HFFc6 (cell line): Measurements from ENCODE around the gene KIF13A. TPM values are rescaled to one million over a fixed set of nuclear protein-coding genes. Genes with fewer than 3 reads are reported as not detected.
"Not testable (repeated sequence)": the region's sequence is repeated elsewhere in the genome, so short reads cannot be mapped to it uniquely, and the experiment has no call there.

Source experiments
- DNase-seq: peaks from one replicate; pipeline ENCODE4 v3.0.0-alpha.2; 2018
- H3K27ac Mint-ChIP-seq: 2 replicates; pipeline ENCODE4 v1.8.0; 2020; ENCODE audit warnings: mild to moderate bottlenecking, mixed read lengths
- H3K27me3 Mint-ChIP-seq: 2 replicates; pipeline ENCODE4 v1.8.0; 2021; ENCODE audit warnings: mild to moderate bottlenecking, moderate library complexity, mixed read lengths; ENCODE audit not compliant: insufficient read depth
- H3K36me3 Mint-ChIP-seq: 2 replicates; pipeline ENCODE4 v1.8.0; 2021; ENCODE audit warnings: low read depth, mixed read lengths
- H3K4me1 Mint-ChIP-seq: 2 replicates; pipeline ENCODE4 v1.8.0; 2020; ENCODE audit warnings: low read depth, mixed read lengths
- H3K4me3 Mint-ChIP-seq: 2 replicates; pipeline ENCODE4 v1.8.0; 2020; ENCODE audit warnings: mild to moderate bottlenecking, moderate library complexity, mixed read lengths
- H3K9me3 Mint-ChIP-seq: 2 replicates; pipeline ENCODE4 v1.8.0; 2020; ENCODE audit warnings: mild to moderate bottlenecking, mixed read lengths
- CTCF ChIP-seq: fragments of 200-600 bp; sonication (generic); IDR thresholded peaks from 2 replicates; pipeline ENCODE4 v1.5.0; 2021; ENCODE audit warnings: antibody characterized with exemption, mild to moderate bottlenecking
- total RNA-seq, 6 experiments: library from RNA; stranded (reverse); fragmentation: NEBNext Ultra II Directional; extraction: Animal tissue kit (Norgen Biotek cat#: 25700); gene quantifications; 2 replicates in 1 of 6; 3 replicates in 5 of 6; pipeline ENCODE4 v1.2.3, GENCODE V29; 2021

The KIF13A gene
- total RNA-seq, 6 experiments from 2014 or later, result 63.7 to 72.8 (median 66.4) TPM

- no peak for TF ChIP-seq CTCF
- peaks cover 3% of the 10 kb centered on the region; the same call in 1 of the 2 replicates for H3K27me3 Mint-ChIP-seq
- H3K4me3 Mint-ChIP-seq, result no peak overlapping the region
- no peaks in the 10 kb centered on the region for H3K9me3 Mint-ChIP-seq
- peaks cover 23% of the 10 kb centered on the region for H3K36me3 Mint-ChIP-seq
- H3K4me1 Mint-ChIP-seq, result peaks cover 78% of the 10 kb centered on the region
- DNase-seq, result no peak
- peak overlapping the region; percentile 47 for H3K27ac Mint-ChIP-seq
Measured at GRCh38 chr6:17917837-17918763, 69.3 kb downstream of the KIF13A start.

DNA sequence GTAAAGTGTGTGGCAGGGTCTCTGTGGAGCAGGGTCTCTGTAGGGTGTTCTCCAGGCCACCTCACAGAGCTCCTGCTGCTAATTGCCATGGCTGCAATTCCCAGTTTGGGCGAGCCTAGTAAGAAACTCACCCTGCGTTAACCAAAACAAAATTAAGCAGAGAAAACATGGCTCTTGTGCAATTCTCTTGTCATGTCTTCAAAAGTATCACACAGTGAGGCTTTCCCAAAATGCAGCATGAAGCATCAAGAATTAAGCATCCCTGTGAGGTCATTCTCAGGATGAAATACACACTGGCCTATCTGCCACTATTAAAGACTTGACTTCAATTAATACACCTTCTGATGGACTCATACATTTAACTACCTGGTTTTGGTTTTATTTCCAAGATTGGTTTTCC is 72.8 kb downstream of the KIF13A start:
- H3K9me3 Mint-ChIP-seq, result no peaks in the 10 kb centered on the region
- peaks cover 14% of the 10 kb centered on the region; the same call in 1 of the 2 replicates for H3K36me3 Mint-ChIP-seq

GRCh38 chr6:17912521-17912920 is 74.9 kb downstream of the KIF13A start:
- H3K9me3 Mint-ChIP-seq, result no peaks in the 10 kb centered on the region
- no peak for DNase-seq
- no peak overlapping the region for H3K4me3 Mint-ChIP-seq
- H3K27ac Mint-ChIP-seq, result peak overlapping the region; percentile 55
- peaks cover 3% of the 10 kb centered on the region; the same call in 1 of the 2 replicates for H3K27me3 Mint-ChIP-seq
- no peak for TF ChIP-seq CTCF
- H3K4me1 Mint-ChIP-seq, result peaks cover 75% of the 10 kb centered on the region
- H3K36me3 Mint-ChIP-seq, result peaks cover 19% of the 10 kb centered on the region

More for the DNA sequence above, 72.8 kb downstream of the KIF13A start:
- H3K4me3 Mint-ChIP-seq, result no peak overlapping the region
- DNase-seq, result no peak
- H3K4me1 Mint-ChIP-seq, result peaks cover 80% of the 10 kb centered on the region
- no peak overlapping the region; the same call in 1 of the 2 replicates for H3K27ac Mint-ChIP-seq
- no peak for TF ChIP-seq CTCF
- peaks cover 3% of the 10 kb centered on the region; the same call in 1 of the 2 replicates for H3K27me3 Mint-ChIP-seq

DNA sequence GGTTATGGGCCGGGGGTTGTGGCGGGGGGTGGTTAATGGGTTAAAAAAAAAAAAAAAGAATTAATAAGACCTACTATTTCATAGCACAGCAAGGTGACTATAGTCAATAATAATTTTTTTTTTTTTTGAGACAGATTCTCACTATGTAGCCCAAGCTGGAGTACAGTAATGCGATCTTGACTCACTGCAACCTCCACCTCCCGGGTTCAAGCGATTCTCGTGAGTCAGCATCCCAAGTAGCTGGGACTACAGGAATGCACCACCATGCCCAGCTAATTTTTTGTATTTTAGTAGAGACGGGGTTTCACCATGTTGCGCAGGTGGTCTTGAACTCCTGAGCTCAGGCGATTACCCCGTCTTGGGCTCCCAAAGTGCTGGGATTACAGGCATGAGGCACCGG is 75.8 kb downstream of the KIF13A start:
- not testable (repeated sequence) for H3K27me3 Mint-ChIP-seq, H3K9me3 Mint-ChIP-seq
- Mint-ChIP-seq H3K27ac (peak overlapping the region; percentile 70), H3K36me3 (peaks cover 14% of the 10 kb centered on the region), H3K4me3 (peak overlapping the region; percentile 7; the same call in 1 of the 2 replicates), H3K4me1 (peaks cover 79% of the 10 kb centered on the region)
- peak; percentile 64 for DNase-seq

DNA sequence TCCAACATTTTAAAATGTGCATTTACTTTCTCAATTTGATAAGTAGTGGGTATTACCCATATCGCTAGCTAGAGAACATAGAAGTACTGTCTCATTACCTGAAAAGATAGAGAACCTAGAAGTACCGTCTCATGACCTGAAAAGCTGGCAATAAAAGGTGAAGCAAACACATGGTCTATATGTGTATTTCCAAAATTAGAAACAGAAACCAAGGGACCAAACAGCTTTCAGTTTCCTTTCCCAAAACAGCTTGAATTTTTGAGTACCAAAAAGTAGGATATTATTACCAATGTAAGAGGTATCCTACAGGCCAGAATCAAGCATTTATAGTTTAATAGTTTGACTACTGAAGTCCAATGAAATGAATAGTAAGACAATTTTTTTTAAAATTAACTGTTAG is 77.2 kb downstream of the KIF13A start:
- peaks cover 5% of the 10 kb centered on the region for H3K27me3 Mint-ChIP-seq
- no peak for DNase-seq
- H3K4me3 Mint-ChIP-seq, result no peak overlapping the region
- peaks cover 10% of the 10 kb centered on the region for H3K36me3 Mint-ChIP-seq
- H3K27ac Mint-ChIP-seq, result no peak overlapping the region
- H3K4me1 Mint-ChIP-seq, result peaks cover 81% of the 10 kb centered on the region
- TF ChIP-seq CTCF, result no peak
- no peaks in the 10 kb centered on the region for H3K9me3 Mint-ChIP-seq

DNA sequence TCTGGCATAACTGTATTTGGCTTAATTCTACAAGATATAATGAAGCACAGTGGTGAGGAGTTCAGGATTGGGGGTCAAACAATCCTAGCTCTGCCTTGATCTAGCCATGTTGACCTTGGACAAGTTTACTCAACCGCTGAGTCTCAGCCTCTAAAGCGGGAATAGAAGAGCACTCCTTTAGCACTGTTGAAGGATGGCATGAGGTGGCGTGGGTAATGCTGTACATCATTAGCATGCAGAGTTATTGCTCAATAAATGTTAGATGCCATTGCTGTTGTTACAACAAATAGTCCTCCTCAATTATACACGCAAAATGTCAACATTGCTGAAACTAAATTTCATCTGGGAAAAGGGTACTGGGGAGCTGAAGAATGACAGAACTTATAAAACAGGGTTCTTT is 78.6 kb downstream of the KIF13A start:
- H3K27me3 Mint-ChIP-seq, result peaks cover 5% of the 10 kb centered on the region
- no peak for DNase-seq
- peak overlapping the region; percentile 68 for H3K4me3 Mint-ChIP-seq
- peaks cover 10% of the 10 kb centered on the region for H3K36me3 Mint-ChIP-seq
- peak overlapping the region; percentile 98 for H3K27ac Mint-ChIP-seq
- H3K9me3 Mint-ChIP-seq, result no peaks in the 10 kb centered on the region
- peaks cover 84% of the 10 kb centered on the region for H3K4me1 Mint-ChIP-seq
- no peak for TF ChIP-seq CTCF
